Fibroblast of villous mesenchyme (primary cell): ENCODE measurements around the gene RHBDF2. TPM values are rescaled to one million over a fixed set of nuclear protein-coding genes. Genes with fewer than 3 reads are reported as not detected.

Source experiments
- DNase-seq: peaks from one replicate; pipeline ENCODE4 v3.0.0-alpha.2; 2010; ENCODE audit warnings: low read depth
- H3K4me3 ChIP-seq: 2 replicates; pipeline ENCODE4 v1.5.1; 2011; ENCODE audit warnings: low read depth, mild to moderate bottlenecking, low read length
- total RNA-seq: library from RNA; depleted of rRNA; stranded (reverse); fragments of >200 nt; gene quantifications from 2 replicates; pipeline ENCODE4 v1.2.3, GENCODE V29; 2012
- TF ChIP-seq, protein P1 (sequence below): IDR thresholded peaks from 2 replicates; pipeline ENCODE4 v1.5.1; 2012; ENCODE audit warnings: low read depth, mild to moderate bottlenecking, low read length; ENCODE audit not compliant: insufficient read depth

RHBDF2 gene
- total RNA-seq, 1 donor: 13.4 TPM

DNA sequence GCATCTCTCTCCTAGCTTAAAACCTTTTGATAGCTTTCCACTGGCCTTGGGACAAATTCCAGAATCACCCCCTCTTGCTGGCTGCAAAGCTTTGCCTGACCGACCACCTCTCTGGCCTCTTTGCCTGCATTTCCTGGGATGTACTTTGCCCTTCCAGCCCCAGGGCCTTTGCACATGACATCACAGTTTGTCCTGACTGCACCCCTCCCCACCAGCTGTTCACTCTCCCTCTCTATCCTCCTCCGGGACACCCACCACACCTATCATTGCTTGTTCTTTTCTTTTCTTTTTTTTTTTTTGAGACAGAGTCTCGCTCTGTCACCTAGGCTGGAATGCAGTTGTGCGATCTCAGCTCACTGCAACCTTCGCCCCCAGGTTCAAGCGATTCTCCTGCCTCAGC, 25.9 kb downstream of the RHBDF2 start:
- TF ChIP-seq, protein P1, sequence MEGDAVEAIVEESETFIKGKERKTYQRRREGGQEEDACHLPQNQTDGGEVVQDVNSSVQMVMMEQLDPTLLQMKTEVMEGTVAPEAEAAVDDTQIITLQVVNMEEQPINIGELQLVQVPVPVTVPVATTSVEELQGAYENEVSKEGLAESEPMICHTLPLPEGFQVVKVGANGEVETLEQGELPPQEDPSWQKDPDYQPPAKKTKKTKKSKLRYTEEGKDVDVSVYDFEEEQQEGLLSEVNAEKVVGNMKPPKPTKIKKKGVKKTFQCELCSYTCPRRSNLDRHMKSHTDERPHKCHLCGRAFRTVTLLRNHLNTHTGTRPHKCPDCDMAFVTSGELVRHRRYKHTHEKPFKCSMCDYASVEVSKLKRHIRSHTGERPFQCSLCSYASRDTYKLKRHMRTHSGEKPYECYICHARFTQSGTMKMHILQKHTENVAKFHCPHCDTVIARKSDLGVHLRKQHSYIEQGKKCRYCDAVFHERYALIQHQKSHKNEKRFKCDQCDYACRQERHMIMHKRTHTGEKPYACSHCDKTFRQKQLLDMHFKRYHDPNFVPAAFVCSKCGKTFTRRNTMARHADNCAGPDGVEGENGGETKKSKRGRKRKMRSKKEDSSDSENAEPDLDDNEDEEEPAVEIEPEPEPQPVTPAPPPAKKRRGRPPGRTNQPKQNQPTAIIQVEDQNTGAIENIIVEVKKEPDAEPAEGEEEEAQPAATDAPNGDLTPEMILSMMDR: no peak
- H3K4me3 ChIP-seq: no peak overlapping the region
- no peak for DNase-seq

DNA sequence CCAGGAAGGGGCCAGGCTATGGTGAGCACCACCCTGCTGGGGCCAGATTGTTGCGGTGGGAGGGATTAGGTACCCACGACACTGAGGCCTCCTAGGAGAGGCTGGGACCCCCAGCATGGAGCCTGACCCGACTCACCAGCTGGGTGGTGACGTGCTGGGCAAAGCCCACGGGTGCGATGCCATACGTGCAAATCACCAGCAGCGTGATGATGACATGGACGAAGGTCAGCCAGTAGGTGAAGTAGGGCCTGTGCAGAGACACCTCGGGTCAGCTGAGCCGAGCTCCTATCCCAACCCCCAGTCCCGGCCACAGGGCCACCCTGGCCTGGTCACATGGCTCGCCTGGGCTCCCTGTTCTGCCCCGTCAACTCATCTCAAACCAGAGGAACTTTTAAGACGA, 26.3 kb downstream of the RHBDF2 start:
- TF ChIP-seq, protein P1: no peak
- no peak overlapping the region for H3K4me3 ChIP-seq
- no peak for DNase-seq

- no peak for DNase-seq
- no peak overlapping the region for H3K4me3 ChIP-seq
- TF ChIP-seq, protein P1: no peak
Measured at GRCh38 chr17:76474238-76474637, 27.0 kb downstream of the RHBDF2 start.

GRCh38 chr17:76473541-76473985, 27.7 kb downstream of the RHBDF2 start:
- no peak overlapping the region for H3K4me3 ChIP-seq
- no peak for DNase-seq
- TF ChIP-seq, protein P1: peak; percentile 33

GRCh38 chr17:76472726-76473125, 28.5 kb downstream of the RHBDF2 start:
- no peak for DNase-seq
- no peak overlapping the region for H3K4me3 ChIP-seq
- TF ChIP-seq, protein P1: no peak

DNA sequence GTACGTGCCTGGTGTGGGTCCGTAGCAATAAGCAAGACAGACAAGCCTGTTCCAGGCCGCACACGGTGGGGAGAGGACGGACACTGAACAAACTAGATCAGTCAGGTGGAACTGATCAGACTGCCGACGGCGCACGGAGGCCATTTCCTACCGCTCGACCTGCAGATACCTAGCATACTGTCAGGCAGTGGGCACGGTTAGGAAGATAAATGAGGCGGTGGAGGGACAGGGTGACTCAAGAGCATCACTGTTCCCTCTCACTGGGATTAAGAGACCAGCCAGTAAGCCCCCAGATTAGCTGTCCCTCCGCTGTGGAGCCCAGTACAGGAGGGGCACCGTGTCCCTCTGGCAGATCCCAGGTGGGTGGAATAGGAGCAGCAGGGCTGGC, 29.0 kb downstream of the RHBDF2 start:
- H3K4me3 ChIP-seq: no peak overlapping the region
- DNase-seq: no peak
- TF ChIP-seq, protein P1: no peak

- no peak overlapping the region for H3K4me3 ChIP-seq
- DNase-seq: no peak
- TF ChIP-seq, protein P1: no peak
Measured at GRCh38 chr17:76471498-76472257, 29.5 kb downstream of the RHBDF2 start.
